ENCODE measurements around the gene MAZ.
A peak's percentile ranks its signal among the peaks of the same experiment; 100 is the strongest.

The MAZ gene

DNA sequence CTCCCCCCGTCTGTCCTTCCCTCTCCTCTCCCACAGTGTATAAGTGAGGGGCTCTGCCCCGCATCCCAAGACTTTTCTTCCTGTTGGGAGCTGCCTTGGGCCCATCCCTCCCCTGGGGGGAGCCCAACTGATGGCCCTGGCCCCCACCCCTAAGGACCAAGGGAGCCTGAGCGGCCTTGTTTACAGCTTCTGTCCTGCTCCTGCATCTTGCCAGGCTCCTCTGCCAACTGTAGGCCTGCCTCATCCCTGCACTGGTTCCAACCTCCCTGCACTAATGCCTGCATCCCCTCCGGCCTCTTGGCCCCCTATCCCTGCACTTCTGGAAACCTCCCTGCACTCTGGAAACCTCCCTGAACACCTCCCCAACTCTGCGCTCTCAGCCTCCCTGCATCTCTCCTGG, 8.3 kb downstream of the MAZ start:
- Histone ChIP-seq H3K9ac (ENCODE audit: low read length) (no peak overlapping the region), H3K79me2 (ENCODE audit: insufficient read depth, low read length) (peaks cover 21% of the 10 kb centered on the region), H3K4me3 (ENCODE audit: insufficient read depth, low read length, poor library complexity, severe bottlenecking) (no peak overlapping the region), H3K4me2 (ENCODE audit: low read depth, low read length, poor library complexity, severe bottlenecking) (peak overlapping the region; percentile 60), H3K27me3 (ENCODE audit: low read length) (no peaks in the 10 kb centered on the region), H3K36me3 (ENCODE audit: low read length) (0 out of 2 replicates have a peak, but pooled peaks cover 2% of the 10 kb centered on the region), H3F3A (ENCODE audit: insufficient read depth) (peaks cover 15% of the 10 kb centered on the region), H4K20me1 (ENCODE audit: low read depth, low read length) (no peaks in the 10 kb centered on the region), H2AFZ (ENCODE audit: low read depth, low read length, severe bottlenecking) (no peak overlapping the region), H3K9me3 (ENCODE audit: insufficient read depth, low read length) (no peaks in the 10 kb centered on the region), H3K27ac (ENCODE audit: low read depth, low read length) (no peak overlapping the region), H3K9me2 (replicated peaks; ENCODE audit: insufficient read depth, low read length) (no peaks in the 10 kb centered on the region)
- TF ChIP-seq EZH2phosphoT487 (conservative IDR thresholded peaks at IDR 0.05; ENCODE audit: low read length) = no peak
- TF ChIP-seq CTCF (IDR thresholded peaks at IDR 0.05; ENCODE audit: insufficient read depth, low read length, poor library complexity, severe bottlenecking) = no peak

- Histone ChIP-seq H3K4me3 (ENCODE audit: insufficient read depth, low read length, poor library complexity, severe bottlenecking) (peak overlapping the region; percentile 38), H2AFZ (ENCODE audit: low read depth, low read length, severe bottlenecking) (peak overlapping the region; percentile 68), H3F3A (ENCODE audit: insufficient read depth) (peaks cover 15% of the 10 kb centered on the region), H3K9ac (ENCODE audit: low read length) (peak overlapping the region; percentile 91), H3K27ac (ENCODE audit: low read depth, low read length) (peak overlapping the region; percentile 64), H3K79me2 (ENCODE audit: insufficient read depth, low read length) (peaks cover 21% of the 10 kb centered on the region), H3K9me3 (ENCODE audit: insufficient read depth, low read length) (no peaks in the 10 kb centered on the region), H4K20me1 (ENCODE audit: low read depth, low read length) (no peaks in the 10 kb centered on the region), H3K36me3 (ENCODE audit: low read length) (0 out of 2 replicates have a peak, but pooled peaks cover 2% of the 10 kb centered on the region), H3K27me3 (ENCODE audit: low read length) (no peaks in the 10 kb centered on the region), H3K4me2 (ENCODE audit: low read depth, low read length, poor library complexity, severe bottlenecking) (peak overlapping the region; percentile 60), H3K9me2 (replicated peaks; ENCODE audit: insufficient read depth, low read length) (no peaks in the 10 kb centered on the region)
- TF ChIP-seq EZH2phosphoT487 (conservative IDR thresholded peaks at IDR 0.05; ENCODE audit: low read length) (no peak), CTCF (IDR thresholded peaks at IDR 0.05; ENCODE audit: insufficient read depth, low read length, poor library complexity, severe bottlenecking) (no peak)
These were observed 8.8 kb downstream of the MAZ start for GRCh38 chr16:29815032-29815721.

DNA sequence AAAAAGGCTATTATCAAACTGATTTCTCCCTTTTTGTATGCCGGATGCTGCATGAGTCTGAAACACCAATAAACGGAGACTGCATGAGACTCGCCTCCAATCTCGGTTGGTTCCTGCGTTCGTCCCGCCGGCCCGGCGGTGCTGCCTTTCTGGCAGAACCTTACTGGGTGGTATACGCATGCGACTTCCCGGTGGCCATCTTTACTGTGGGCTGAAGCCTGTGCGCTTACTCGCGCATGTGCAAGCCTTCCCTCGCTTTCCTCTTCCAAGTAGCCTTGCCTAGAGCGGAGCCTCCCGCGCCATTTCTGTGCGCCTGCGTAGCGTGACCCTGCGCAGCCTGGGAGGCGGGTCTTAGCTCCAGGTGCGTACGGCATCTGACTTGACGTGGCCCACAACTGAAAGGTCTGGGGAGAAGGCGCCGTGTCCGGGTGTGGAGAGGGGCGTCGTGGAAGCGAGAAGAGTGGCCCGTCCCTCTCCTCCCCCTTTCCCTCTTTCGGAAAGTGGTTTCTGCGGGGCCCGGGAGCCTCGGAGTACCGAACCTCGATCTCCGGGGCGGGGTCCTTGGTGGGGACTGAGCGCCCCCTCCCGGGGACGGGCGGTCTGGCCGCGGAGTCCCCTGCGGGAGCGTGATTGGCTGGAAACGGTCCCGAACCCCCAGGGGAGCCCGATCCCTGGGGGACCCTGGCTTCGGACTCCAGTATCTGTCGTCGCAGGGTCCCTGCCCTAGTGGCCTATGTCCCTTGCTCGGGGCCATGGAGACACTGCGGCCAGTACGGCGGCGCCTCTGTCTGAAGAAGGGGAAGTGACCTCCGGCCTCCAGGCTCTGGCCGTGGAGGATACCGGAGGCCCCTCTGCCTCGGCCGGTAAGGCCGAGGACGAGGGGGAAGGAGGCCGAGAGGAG, 9.7 kb downstream of the MAZ start, which contains the start of gene PAGR1:
PAGR1 (plus strand) TSS at position 360 of the 901 bp plus-strand sequence; CDS start at position 734, 374 bp downstream.
- H4K20me1 ChIP-seq (ENCODE audit: low read depth, low read length) = no peaks in the 10 kb centered on the region
- H3K79me2 ChIP-seq (ENCODE audit: insufficient read depth, low read length) = peaks cover 21% of the 10 kb centered on the region
- H3F3A ChIP-seq (ENCODE audit: insufficient read depth) = peaks cover 8% of the 10 kb centered on the region
- no peaks in the 10 kb centered on the region for H3K27me3 ChIP-seq (ENCODE audit: low read length)
- H3K27ac ChIP-seq (ENCODE audit: low read depth, low read length) = peak within 1 kb of the TSS; percentile 64
- H3K4me3 ChIP-seq (ENCODE audit: insufficient read depth, low read length, poor library complexity, severe bottlenecking) = peak within 1 kb of the TSS; percentile 74
- H3K4me2 ChIP-seq (ENCODE audit: low read depth, low read length, poor library complexity, severe bottlenecking) = peak within 1 kb of the TSS; percentile 69
- H2AFZ ChIP-seq (ENCODE audit: low read depth, low read length, severe bottlenecking) = peak within 1 kb of the TSS; percentile 68
- H3K9ac ChIP-seq (ENCODE audit: low read length) = peak within 1 kb of the TSS; percentile 91
- H3K36me3 ChIP-seq (ENCODE audit: low read length) = 0 out of 2 replicates have a peak, but pooled peaks cover 2% of the 10 kb centered on the region
- TF ChIP-seq EZH2phosphoT487 (conservative IDR thresholded peaks at IDR 0.05; ENCODE audit: low read length) = no peak
- peak; percentile 91 for TF ChIP-seq CTCF (IDR thresholded peaks at IDR 0.05; ENCODE audit: insufficient read depth, low read length, poor library complexity, severe bottlenecking)
- no peaks in the 10 kb centered on the region for H3K9me3 ChIP-seq (ENCODE audit: insufficient read depth, low read length)
- no peaks in the 10 kb centered on the region for H3K9me2 ChIP-seq (replicated peaks; ENCODE audit: insufficient read depth, low read length)

All from SU-DHL-6 (cell line).